GM12878 (cell line): Measurements from ENCODE around the gene DNAJB2. TPM values are rescaled to one million over a fixed set of nuclear protein-coding genes. Genes with fewer than 3 reads are reported as not detected.

Experiments
- BRCA1 ChIP-seq: IDR thresholded peaks from 2 replicates; pipeline ENCODE4 v1.6.1; 2011; ENCODE audit warnings: low read depth, low read length, improper control_type of control experiment
- CBX3 ChIP-seq: fragments of 200-600 bp; sonication (generic); IDR thresholded peaks from 2 replicates; pipeline ENCODE4 v1.6.1; 2016; ENCODE audit warnings: low read depth, borderline replicate concordance
- CBX5 ChIP-seq: sonication (generic); IDR thresholded peaks from 2 replicates; pipeline ENCODE4 v1.6.1; 2016; ENCODE audit warnings: low read depth, moderate library complexity, mild to moderate bottlenecking, inconsistent platforms
- CREM ChIP-seq: IDR thresholded peaks from 2 replicates; pipeline ENCODE4 v1.6.1; 2014; ENCODE audit warnings: antibody characterized with exemption, low read depth
- FOS ChIP-seq: IDR thresholded peaks from 3 replicates; pipeline ENCODE4 v1.6.1; 2011; ENCODE audit warnings: borderline replicate concordance; ENCODE audit not compliant: insufficient read length; ENCODE audit errors: extremely low read depth
- HCFC1 ChIP-seq: fragments of 150-350 bp; IDR thresholded peaks from 2 replicates; pipeline ENCODE4 v1.6.1; 2014; ENCODE audit warnings: low read length
- HDAC6 ChIP-seq: fragments of 200-600 bp; sonication (generic); IDR thresholded peaks from one replicate; pipeline ENCODE4 v1.8.0; 2017; ENCODE audit warnings: antibody characterized with exemption; ENCODE audit not compliant: unreplicated experiment
- MEF2B ChIP-seq: fragments of 450-650 bp; IDR thresholded peaks from 2 replicates; pipeline ENCODE4 v1.6.1; 2018; ENCODE audit warnings: mild to moderate bottlenecking, moderate library complexity; ENCODE audit not compliant: partially characterized antibody, poor library complexity, severe bottlenecking
- NBN ChIP-seq: fragments of 450-650 bp; IDR thresholded peaks from 2 replicates; pipeline ENCODE4 v1.6.1; 2016
- RAD21 ChIP-seq: IDR thresholded peaks from 2 replicates; pipeline ENCODE4 v1.6.1; 2011; ENCODE audit warnings: mild to moderate bottlenecking, low read depth, low read length, moderate library complexity; ENCODE audit not compliant: insufficient read depth
- SMC3 ChIP-seq: IDR thresholded peaks from 2 replicates; pipeline ENCODE4 v1.6.1; 2011; ENCODE audit warnings: low read length, improper control_type of control experiment, borderline replicate concordance
- SPI1 ChIP-seq: IDR thresholded peaks from 2 replicates; pipeline ENCODE4 v1.6.1; 2011; ENCODE audit warnings: low read depth, mild to moderate bottlenecking, low read length, moderate library complexity, borderline replicate concordance; ENCODE audit not compliant: insufficient read depth
- TAF1 ChIP-seq: IDR thresholded peaks from 2 replicates; pipeline ENCODE4 v1.6.1; 2011; ENCODE audit warnings: mild to moderate bottlenecking, low read depth, low read length, borderline replicate concordance
- TCF7 ChIP-seq: IDR thresholded peaks from 2 replicates; pipeline ENCODE4 v1.6.1; 2014; ENCODE audit warnings: antibody characterized with exemption, borderline replicate concordance
- YBX1 ChIP-seq: fragments of 450-650 bp; IDR thresholded peaks from 2 replicates; pipeline ENCODE4 v1.6.1; 2016; ENCODE audit warnings: antibody characterized with exemption
- ZBED1 ChIP-seq: IDR thresholded peaks from 2 replicates; pipeline ENCODE4 v1.6.1; 2016; ENCODE audit warnings: borderline replicate concordance
- ZZZ3 ChIP-seq: IDR thresholded peaks from 2 replicates; pipeline ENCODE4 v1.6.1; 2011; ENCODE audit warnings: low read depth; ENCODE audit not compliant: control insufficient read depth, insufficient read length
- polyA plus RNA-seq, 11 experiments: library from polyadenylated mRNA; depleted of rRNA in 4 of 11; unstranded in 6 of 11; stranded (reverse) in 5 of 11; fragments of >200 nt; fragmentation: Nextera tagmentation in 4 of 11; fragmentation: Illumina TruSeq in 1 of 11; extraction: Ambion mirVana in 4 of 11; extraction: Trizol in 1 of 11; gene quantifications; 1 replicate in 1 of 11; 2 replicates in 10 of 11; pipeline versions ENCODE4 v1.2.1 to v1.2.3, GENCODE V29; 2011 to 2016; ENCODE audit warnings: inconsistent platforms in 2 of 11, missing spikeins in 2 of 11, low read depth in 1 of 11
- total RNA-seq, 4 experiments: library from RNA; depleted of rRNA in 3 of 4; stranded (reverse); fragments of >200 nt in 3 of 4; fragmentation: Illumina TruSeq in 1 of 4; extraction: Trizol in 1 of 4; gene quantifications; 2 replicates each; pipeline versions ENCODE4 v1.2.1 to v1.2.3, GENCODE V29; 2013 to 2021
- TF ChIP-seq, protein P1 (sequence below): fragments of 450-650 bp; formaldehyde crosslinking; IDR thresholded peaks from 2 replicates; pipeline ENCODE4 v1.4.0; 2022; ENCODE audit warnings: mild to moderate bottlenecking, moderate library complexity
- TF ChIP-seq, protein P2 (sequence below): fragments of 450-650 bp; conservative IDR thresholded peaks from 2 replicates; pipeline ENCODE4 v1.6.1; 2017; ENCODE audit warnings: mild to moderate bottlenecking, moderate library complexity
- TF ChIP-seq, protein P3 (sequence below): fragments of 450-650 bp; formaldehyde crosslinking; IDR thresholded peaks from 2 replicates; pipeline ENCODE4 v1.4.0; 2020; ENCODE audit warnings: mild to moderate bottlenecking, moderate library complexity

The DNAJB2 gene
- total and polyA plus RNA-seq, 10 of the 15 experiments (the other 5 are each of a cell fraction or from before 2014, with no cell fraction given) = 0.26 to 36.5 (median 12.5) TPM

DNA sequence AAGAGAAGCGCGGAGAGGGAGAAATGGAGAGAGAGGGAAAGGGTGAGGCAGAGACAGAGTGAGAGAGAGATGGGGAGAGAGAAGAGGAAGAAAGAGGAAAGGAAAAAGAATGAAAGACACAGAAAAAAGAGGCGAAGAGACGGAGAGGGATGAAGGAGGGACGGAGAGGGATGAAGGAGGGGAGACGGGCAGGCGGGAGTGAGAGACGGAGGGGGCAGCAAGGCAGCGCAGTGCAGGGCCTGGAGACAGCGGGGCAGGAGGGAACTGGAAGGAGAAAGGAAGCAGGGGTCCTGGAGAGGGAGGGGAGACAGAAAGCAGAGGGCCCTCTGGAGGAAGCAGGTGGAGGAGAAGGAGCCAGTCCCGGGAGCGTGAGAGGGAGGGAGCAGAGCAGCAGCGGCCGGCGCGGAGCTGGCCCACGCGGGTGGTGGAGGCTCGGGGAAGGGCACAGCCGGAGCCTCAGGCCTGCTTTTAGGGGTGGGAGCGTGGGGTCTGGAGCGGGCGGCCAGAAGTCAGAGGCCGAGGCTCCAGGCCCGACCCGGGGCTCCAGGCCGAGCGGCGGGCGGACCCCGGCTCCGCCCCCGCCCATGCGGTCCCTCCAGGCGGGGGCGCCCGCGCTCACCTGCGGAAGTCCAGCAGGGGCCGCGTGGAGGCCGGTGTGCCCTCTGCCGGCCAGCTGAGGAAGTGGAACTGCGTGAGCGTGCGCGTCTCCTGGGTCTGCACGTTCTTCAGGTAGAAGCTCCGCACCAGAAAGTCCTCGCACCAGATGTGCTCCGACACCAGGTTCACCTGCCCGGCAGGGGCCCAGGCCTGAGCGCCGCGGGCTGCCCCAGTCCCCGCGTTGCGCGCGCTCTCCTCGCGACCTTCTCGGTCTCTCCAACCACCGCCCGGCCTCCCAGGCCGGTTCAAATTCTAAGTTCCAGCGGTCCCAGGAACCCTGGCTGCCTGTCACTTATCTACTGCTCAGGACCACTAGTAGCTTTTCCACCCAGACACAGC, 15.5 kb downstream of the DNAJB2 start (continued):
- TF ChIP-seq, protein P1, sequence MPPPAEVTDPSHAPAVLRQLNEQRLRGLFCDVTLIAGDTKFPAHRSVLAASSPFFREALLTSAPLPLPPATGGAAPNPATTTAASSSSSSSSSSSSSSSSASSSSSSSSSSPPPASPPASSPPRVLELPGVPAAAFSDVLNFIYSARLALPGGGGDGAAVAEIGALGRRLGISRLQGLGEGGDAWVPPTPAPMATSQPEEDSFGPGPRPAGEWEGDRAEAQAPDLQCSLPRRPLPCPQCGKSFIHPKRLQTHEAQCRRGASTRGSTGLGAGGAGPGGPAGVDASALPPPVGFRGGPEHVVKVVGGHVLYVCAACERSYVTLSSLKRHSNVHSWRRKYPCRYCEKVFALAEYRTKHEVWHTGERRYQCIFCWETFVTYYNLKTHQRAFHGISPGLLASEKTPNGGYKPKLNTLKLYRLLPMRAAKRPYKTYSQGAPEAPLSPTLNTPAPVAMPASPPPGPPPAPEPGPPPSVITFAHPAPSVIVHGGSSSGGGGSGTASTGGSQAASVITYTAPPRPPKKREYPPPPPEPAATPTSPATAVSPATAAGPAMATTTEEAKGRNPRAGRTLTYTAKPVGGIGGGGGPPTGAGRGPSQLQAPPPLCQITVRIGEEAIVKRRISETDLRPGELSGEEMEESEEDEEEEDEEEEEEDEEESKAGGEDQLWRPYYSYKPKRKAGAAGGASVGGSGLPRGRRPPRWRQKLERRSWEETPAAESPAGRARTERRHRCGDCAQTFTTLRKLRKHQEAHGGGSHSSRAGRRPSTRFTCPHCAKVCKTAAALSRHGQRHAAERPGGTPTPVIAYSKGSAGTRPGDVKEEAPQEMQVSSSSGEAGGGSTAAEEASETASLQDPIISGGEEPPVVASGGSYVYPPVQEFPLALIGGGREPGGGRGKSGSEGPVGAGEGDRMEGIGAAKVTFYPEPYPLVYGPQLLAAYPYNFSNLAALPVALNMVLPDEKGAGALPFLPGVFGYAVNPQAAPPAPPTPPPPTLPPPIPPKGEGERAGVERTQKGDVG (CRISPR knock-in tag) = no peak
- TF ChIP-seq CREM = peak; percentile 68
- TF ChIP-seq CBX5 = no peak
- TF ChIP-seq, protein P2, sequence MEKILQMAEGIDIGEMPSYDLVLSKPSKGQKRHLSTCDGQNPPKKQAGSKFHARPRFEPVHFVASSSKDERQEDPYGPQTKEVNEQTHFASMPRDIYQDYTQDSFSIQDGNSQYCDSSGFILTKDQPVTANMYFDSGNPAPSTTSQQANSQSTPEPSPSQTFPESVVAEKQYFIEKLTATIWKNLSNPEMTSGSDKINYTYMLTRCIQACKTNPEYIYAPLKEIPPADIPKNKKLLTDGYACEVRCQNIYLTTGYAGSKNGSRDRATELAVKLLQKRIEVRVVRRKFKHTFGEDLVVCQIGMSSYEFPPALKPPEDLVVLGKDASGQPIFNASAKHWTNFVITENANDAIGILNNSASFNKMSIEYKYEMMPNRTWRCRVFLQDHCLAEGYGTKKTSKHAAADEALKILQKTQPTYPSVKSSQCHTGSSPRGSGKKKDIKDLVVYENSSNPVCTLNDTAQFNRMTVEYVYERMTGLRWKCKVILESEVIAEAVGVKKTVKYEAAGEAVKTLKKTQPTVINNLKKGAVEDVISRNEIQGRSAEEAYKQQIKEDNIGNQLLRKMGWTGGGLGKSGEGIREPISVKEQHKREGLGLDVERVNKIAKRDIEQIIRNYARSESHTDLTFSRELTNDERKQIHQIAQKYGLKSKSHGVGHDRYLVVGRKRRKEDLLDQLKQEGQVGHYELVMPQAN = peak; percentile 81
- TF ChIP-seq ZZZ3 = no peak
- no peak for TF ChIP-seq CBX3
- TF ChIP-seq HCFC1 = peak; percentile 39; the same call in 1 of the 2 replicates
- no peak for TF ChIP-seq BRCA1
- peak; percentile 74 for TF ChIP-seq SPI1
- TF ChIP-seq HDAC6 = no peak
- no peak for TF ChIP-seq ZBED1
- no peak; the same call in 1 of the 2 replicates for TF ChIP-seq NBN
- peak; percentile 77 for TF ChIP-seq RAD21
- TF ChIP-seq TAF1 = no peak; the same call in 1 of the 2 replicates
- TF ChIP-seq SMC3 = peak; percentile 95
- TF ChIP-seq, protein P3, sequence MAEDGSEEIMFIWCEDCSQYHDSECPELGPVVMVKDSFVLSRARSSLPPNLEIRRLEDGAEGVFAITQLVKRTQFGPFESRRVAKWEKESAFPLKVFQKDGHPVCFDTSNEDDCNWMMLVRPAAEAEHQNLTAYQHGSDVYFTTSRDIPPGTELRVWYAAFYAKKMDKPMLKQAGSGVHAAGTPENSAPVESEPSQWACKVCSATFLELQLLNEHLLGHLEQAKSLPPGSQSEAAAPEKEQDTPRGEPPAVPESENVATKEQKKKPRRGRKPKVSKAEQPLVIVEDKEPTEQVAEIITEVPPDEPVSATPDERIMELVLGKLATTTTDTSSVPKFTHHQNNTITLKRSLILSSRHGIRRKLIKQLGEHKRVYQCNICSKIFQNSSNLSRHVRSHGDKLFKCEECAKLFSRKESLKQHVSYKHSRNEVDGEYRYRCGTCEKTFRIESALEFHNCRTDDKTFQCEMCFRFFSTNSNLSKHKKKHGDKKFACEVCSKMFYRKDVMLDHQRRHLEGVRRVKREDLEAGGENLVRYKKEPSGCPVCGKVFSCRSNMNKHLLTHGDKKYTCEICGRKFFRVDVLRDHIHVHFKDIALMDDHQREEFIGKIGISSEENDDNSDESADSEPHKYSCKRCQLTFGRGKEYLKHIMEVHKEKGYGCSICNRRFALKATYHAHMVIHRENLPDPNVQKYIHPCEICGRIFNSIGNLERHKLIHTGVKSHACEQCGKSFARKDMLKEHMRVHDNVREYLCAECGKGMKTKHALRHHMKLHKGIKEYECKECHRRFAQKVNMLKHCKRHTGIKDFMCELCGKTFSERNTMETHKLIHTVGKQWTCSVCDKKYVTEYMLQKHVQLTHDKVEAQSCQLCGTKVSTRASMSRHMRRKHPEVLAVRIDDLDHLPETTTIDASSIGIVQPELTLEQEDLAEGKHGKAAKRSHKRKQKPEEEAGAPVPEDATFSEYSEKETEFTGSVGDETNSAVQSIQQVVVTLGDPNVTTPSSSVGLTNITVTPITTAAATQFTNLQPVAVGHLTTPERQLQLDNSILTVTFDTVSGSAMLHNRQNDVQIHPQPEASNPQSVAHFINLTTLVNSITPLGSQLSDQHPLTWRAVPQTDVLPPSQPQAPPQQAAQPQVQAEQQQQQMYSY (CRISPR knock-in tag) = no peak
- TF ChIP-seq YBX1 = 0 out of 2 replicates have a peak, but pooled peaks have one; percentile 55
- TF ChIP-seq FOS = no peak
- TF ChIP-seq MEF2B = peak; percentile 27
- TF ChIP-seq TCF7 = no peak
